WTC11 (cell line): Measurements from ENCODE around the gene IGHMBP2. TPM values are rescaled to one million over a fixed set of nuclear protein-coding genes. Genes with fewer than 3 reads are reported as not detected.

Source experiments
- ATF3 ChIP-seq: sonication (generic); formaldehyde crosslinking; conservative IDR thresholded peaks from 2 replicates; pipeline ENCODE4 v1.8.1; 2022; ENCODE audit warnings: mild to moderate bottlenecking, missing genetic modification reagents
- CREM ChIP-seq: sonication (generic); formaldehyde crosslinking; IDR thresholded peaks from 2 replicates; pipeline ENCODE4 v1.8.1; 2022; ENCODE audit warnings: mild to moderate bottlenecking, missing genetic modification reagents, moderate library complexity
- ESRRA ChIP-seq: sonication (generic); formaldehyde crosslinking; IDR thresholded peaks from 2 replicates; pipeline ENCODE4 v1.8.1; 2022; ENCODE audit warnings: mild to moderate bottlenecking, missing genetic modification reagents, borderline replicate concordance
- ETV6 ChIP-seq: sonication (generic); formaldehyde crosslinking; IDR thresholded peaks from 2 replicates; pipeline ENCODE4 v1.8.1; 2022; ENCODE audit warnings: mild to moderate bottlenecking, missing genetic modification reagents
- GABPB1 ChIP-seq: sonication (generic); formaldehyde crosslinking; IDR thresholded peaks from 2 replicates; pipeline ENCODE4 v1.8.1; 2023; ENCODE audit warnings: mild to moderate bottlenecking, missing genetic modification reagents
- HMGA2 ChIP-seq: fragments of 250-450 bp; sonication (Bioruptor Pico); IDR thresholded peaks from 2 replicates; pipeline ENCODE4 v1.4.0; 2021; ENCODE audit warnings: mild to moderate bottlenecking, moderate library complexity
- HMGXB4 ChIP-seq: sonication (generic); formaldehyde crosslinking; IDR thresholded peaks from 2 replicates; pipeline ENCODE4 v1.8.1; 2023; ENCODE audit warnings: mild to moderate bottlenecking, moderate library complexity, missing genetic modification reagents
- IRF2 ChIP-seq: sonication (generic); formaldehyde crosslinking; IDR thresholded peaks from 2 replicates; pipeline ENCODE4 v1.8.0; 2022; ENCODE audit warnings: low read depth, missing genetic modification reagents, borderline replicate concordance
- JAZF1 ChIP-seq: fragments of 250-450 bp; sonication (Bioruptor Pico); IDR thresholded peaks from 2 replicates; pipeline ENCODE4 v1.9.0; 2021; ENCODE audit warnings: moderate library complexity, mild to moderate bottlenecking, inconsistent platforms
- JUN ChIP-seq: sonication (generic); formaldehyde crosslinking; IDR thresholded peaks from 2 replicates; pipeline ENCODE4 v1.8.0; 2023; ENCODE audit warnings: mild to moderate bottlenecking, missing genetic modification reagents
- NFATC4 ChIP-seq: fragments of 250-450 bp; sonication (Bioruptor Pico); IDR thresholded peaks from 2 replicates; pipeline ENCODE4 v1.9.0; 2021; ENCODE audit warnings: mild to moderate bottlenecking
- NFYB ChIP-seq: sonication (generic); formaldehyde crosslinking; conservative IDR thresholded peaks from 2 replicates; pipeline ENCODE4 v1.8.0; 2022; ENCODE audit warnings: low read depth, missing genetic modification reagents
- NR3C1 ChIP-seq: sonication (generic); formaldehyde crosslinking; conservative IDR thresholded peaks from 2 replicates; pipeline ENCODE4 v1.8.1; 2023; ENCODE audit warnings: low read depth, mild to moderate bottlenecking, missing genetic modification reagents
- SMAD3 ChIP-seq: sonication (generic); formaldehyde crosslinking; IDR thresholded peaks from 2 replicates; pipeline ENCODE4 v1.8.0; 2022; ENCODE audit warnings: missing genetic modification reagents, mild to moderate bottlenecking, borderline replicate concordance
- SOX15 ChIP-seq: fragments of 250-450 bp; sonication (Bioruptor Pico); IDR thresholded peaks from 2 replicates; pipeline ENCODE4 v1.9.0; 2021; ENCODE audit warnings: mild to moderate bottlenecking
- USF2 ChIP-seq: sonication (generic); formaldehyde crosslinking; IDR thresholded peaks from 2 replicates; pipeline ENCODE4 v1.8.1; 2023; ENCODE audit warnings: mild to moderate bottlenecking, missing genetic modification reagents, moderate library complexity
- ZNF263 ChIP-seq: sonication (generic); formaldehyde crosslinking; IDR thresholded peaks from 2 replicates; pipeline ENCODE4 v1.8.1; 2022; ENCODE audit warnings: low read depth, mild to moderate bottlenecking, moderate library complexity, missing genetic modification reagents
- ZNF281 ChIP-seq: sonication (generic); formaldehyde crosslinking; IDR thresholded peaks from 2 replicates; pipeline ENCODE4 v1.8.0; 2023; ENCODE audit warnings: mild to moderate bottlenecking, missing genetic modification reagents
- ZNF671 ChIP-seq: fragments of 250-450 bp; sonication (Bioruptor Pico); IDR thresholded peaks from 2 replicates; pipeline ENCODE4 v1.8.0; 2021; ENCODE audit warnings: mild to moderate bottlenecking
- total RNA-seq: library from RNA; stranded (reverse); gene quantifications from 3 replicates; pipeline ENCODE4 v1.2.3, GENCODE V29; 2021
- TF ChIP-seq, protein P1 (sequence below): sonication (generic); formaldehyde crosslinking; IDR thresholded peaks from 2 replicates; pipeline ENCODE4 v1.8.0; 2022; ENCODE audit warnings: mild to moderate bottlenecking, missing genetic modification reagents
- TF ChIP-seq, protein P2 (sequence below): fragments of 250-450 bp; sonication (Bioruptor Pico); IDR thresholded peaks from 2 replicates; pipeline ENCODE4 v1.8.0; 2021; ENCODE audit warnings: mild to moderate bottlenecking
- TF ChIP-seq, protein P3 (sequence below): sonication (generic); formaldehyde crosslinking; IDR thresholded peaks from 2 replicates; pipeline ENCODE4 v1.8.0; 2022; ENCODE audit warnings: mild to moderate bottlenecking, missing genetic modification reagents
- TF ChIP-seq, protein P4 (sequence below): sonication (generic); formaldehyde crosslinking; conservative IDR thresholded peaks from 2 replicates; pipeline ENCODE4 v1.8.1; 2023; ENCODE audit warnings: mild to moderate bottlenecking, low read depth, missing genetic modification reagents, moderate library complexity
- TF ChIP-seq, protein P5 (sequence below): sonication (generic); formaldehyde crosslinking; IDR thresholded peaks from 2 replicates; pipeline ENCODE4 v1.8.0; 2023; ENCODE audit warnings: missing genetic modification reagents
- TF ChIP-seq, protein P6 (sequence below): sonication (generic); formaldehyde crosslinking; IDR thresholded peaks from 2 replicates; pipeline ENCODE4 v1.8.0; 2022; ENCODE audit warnings: mild to moderate bottlenecking, missing genetic modification reagents

Gene IGHMBP2
- total RNA-seq, 1 experiment from 2014 or later: 22.5 TPM

- TF ChIP-seq NFYB (CRISPR knock-in tag) (peak; percentile 53), JUN (CRISPR knock-in tag) (no peak; the same call in 1 of the 2 replicates), IRF2 (peak; percentile 82; the same call in 1 of the 2 replicates), ZNF263 (CRISPR knock-in tag) (no peak), JAZF1 (CRISPR knock-in tag) (no peak), HMGA2 (CRISPR knock-in tag) (0 out of 2 replicates have a peak, but pooled peaks have one; percentile 20), SMAD3 (CRISPR knock-in tag) (peak; percentile 96), SOX15 (CRISPR knock-in tag) (no peak), ATF3 (CRISPR knock-in tag) (peak; percentile 51; the same call in 1 of the 2 replicates), USF2 (CRISPR knock-in tag) (peak; percentile 56; the same call in 1 of the 2 replicates), HMGXB4 (peak; percentile 98), CREM (peak; percentile 97), ETV6 (CRISPR knock-in tag) (peak; percentile 95), ZNF281 (CRISPR knock-in tag) (peak; percentile 80), NR3C1 (CRISPR knock-in tag) (no peak), GABPB1 (CRISPR knock-in tag) (peak; percentile 96), ZNF671 (CRISPR knock-in tag) (no peak), NFATC4 (CRISPR knock-in tag) (0 out of 2 replicates have a peak, but pooled peaks have one; percentile 23), ESRRA (CRISPR knock-in tag) (peak; percentile 96)
- TF ChIP-seq, protein P1, sequence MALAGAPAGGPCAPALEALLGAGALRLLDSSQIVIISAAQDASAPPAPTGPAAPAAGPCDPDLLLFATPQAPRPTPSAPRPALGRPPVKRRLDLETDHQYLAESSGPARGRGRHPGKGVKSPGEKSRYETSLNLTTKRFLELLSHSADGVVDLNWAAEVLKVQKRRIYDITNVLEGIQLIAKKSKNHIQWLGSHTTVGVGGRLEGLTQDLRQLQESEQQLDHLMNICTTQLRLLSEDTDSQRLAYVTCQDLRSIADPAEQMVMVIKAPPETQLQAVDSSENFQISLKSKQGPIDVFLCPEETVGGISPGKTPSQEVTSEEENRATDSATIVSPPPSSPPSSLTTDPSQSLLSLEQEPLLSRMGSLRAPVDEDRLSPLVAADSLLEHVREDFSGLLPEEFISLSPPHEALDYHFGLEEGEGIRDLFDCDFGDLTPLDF (CRISPR knock-in tag): 0 out of 2 replicates have a peak, but pooled peaks have one; percentile 57
- TF ChIP-seq, protein P2, sequence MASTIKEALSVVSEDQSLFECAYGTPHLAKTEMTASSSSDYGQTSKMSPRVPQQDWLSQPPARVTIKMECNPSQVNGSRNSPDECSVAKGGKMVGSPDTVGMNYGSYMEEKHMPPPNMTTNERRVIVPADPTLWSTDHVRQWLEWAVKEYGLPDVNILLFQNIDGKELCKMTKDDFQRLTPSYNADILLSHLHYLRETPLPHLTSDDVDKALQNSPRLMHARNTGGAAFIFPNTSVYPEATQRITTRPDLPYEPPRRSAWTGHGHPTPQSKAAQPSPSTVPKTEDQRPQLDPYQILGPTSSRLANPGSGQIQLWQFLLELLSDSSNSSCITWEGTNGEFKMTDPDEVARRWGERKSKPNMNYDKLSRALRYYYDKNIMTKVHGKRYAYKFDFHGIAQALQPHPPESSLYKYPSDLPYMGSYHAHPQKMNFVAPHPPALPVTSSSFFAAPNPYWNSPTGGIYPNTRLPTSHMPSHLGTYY: no peak
- TF ChIP-seq, protein P3, sequence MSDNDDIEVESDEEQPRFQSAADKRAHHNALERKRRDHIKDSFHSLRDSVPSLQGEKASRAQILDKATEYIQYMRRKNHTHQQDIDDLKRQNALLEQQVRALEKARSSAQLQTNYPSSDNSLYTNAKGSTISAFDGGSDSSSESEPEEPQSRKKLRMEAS (CRISPR knock-in tag): peak; percentile 96
- TF ChIP-seq, protein P4, sequence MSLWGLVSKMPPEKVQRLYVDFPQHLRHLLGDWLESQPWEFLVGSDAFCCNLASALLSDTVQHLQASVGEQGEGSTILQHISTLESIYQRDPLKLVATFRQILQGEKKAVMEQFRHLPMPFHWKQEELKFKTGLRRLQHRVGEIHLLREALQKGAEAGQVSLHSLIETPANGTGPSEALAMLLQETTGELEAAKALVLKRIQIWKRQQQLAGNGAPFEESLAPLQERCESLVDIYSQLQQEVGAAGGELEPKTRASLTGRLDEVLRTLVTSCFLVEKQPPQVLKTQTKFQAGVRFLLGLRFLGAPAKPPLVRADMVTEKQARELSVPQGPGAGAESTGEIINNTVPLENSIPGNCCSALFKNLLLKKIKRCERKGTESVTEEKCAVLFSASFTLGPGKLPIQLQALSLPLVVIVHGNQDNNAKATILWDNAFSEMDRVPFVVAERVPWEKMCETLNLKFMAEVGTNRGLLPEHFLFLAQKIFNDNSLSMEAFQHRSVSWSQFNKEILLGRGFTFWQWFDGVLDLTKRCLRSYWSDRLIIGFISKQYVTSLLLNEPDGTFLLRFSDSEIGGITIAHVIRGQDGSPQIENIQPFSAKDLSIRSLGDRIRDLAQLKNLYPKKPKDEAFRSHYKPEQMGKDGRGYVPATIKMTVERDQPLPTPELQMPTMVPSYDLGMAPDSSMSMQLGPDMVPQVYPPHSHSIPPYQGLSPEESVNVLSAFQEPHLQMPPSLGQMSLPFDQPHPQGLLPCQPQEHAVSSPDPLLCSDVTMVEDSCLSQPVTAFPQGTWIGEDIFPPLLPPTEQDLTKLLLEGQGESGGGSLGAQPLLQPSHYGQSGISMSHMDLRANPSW (CRISPR knock-in tag): no peak
- TF ChIP-seq, protein P5, sequence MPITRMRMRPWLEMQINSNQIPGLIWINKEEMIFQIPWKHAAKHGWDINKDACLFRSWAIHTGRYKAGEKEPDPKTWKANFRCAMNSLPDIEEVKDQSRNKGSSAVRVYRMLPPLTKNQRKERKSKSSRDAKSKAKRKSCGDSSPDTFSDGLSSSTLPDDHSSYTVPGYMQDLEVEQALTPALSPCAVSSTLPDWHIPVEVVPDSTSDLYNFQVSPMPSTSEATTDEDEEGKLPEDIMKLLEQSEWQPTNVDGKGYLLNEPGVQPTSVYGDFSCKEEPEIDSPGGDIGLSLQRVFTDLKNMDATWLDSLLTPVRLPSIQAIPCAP: peak; percentile 84
- TF ChIP-seq, protein P6, sequence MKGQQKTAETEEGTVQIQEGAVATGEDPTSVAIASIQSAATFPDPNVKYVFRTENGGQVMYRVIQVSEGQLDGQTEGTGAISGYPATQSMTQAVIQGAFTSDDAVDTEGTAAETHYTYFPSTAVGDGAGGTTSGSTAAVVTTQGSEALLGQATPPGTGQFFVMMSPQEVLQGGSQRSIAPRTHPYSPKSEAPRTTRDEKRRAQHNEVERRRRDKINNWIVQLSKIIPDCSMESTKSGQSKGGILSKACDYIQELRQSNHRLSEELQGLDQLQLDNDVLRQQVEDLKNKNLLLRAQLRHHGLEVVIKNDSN (CRISPR knock-in tag): peak; percentile 66; the same call in 1 of the 2 replicates
Measured at GRCh38 chr11:68903288-68904247, at the start of gene IGHMBP2, which contains the start of gene MRPL21 (continued).
